ENCODE measurements around the gene PRDM16.

DNA sequence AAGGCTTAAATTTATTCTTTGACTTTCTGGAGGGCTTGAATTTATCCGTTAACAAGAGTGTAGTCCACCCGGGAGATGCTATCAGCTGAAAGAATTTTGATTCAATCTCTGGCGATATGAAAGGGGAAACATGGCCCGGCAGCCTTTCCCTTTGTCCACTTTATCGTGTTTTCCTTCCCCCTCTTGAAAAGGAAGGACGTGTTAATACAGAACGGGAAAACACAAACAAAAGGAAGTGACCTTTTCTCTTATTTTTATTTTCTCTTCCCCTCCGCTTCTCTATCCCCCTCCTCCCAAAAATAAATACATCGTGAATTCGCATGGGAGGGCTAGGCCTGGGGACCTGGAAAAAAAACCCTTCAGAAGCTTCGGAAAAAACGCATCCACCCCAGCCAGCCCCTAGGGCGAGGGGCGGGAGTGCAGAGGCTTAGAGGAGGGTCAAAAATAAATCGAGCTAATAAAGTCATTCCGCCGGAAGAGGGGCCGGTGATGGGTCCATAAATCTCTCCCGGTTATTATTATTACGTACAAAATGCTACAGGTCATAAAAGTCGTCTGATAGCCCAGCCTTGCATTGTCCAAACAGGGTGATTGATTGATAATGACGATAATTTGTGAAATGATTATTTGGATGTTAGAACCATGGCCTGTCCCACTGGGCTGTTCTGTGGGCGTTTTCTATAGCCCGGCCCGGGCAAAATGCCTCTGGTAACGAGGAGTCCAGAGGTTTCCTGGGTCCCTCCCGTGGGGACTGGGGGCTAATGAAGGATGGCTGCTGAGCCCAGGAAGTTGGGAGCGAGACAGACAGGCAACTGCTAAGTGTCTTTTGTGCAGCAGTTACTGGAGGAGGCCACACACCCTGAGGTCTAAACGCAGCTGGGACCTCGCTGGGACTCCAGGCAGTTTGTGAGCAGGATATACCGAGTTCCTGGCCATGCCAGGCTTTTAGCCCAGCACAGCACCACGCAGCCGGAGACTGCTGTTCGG lies 179.4 kb downstream of the PRDM16 start:
- TF ChIP-seq CTCF (optimal IDR thresholded peaks at IDR 0.05 in 1 of 3, IDR thresholded peaks at IDR 0.05 in 1 of 3, conservative IDR thresholded peaks at IDR 0.05 in 1 of 3; ENCODE audit: extremely low read depth in 1 of 3, insufficient read depth in 2 of 3, low read length in 3 of 3) (no peak), EZH2 (IDR thresholded peaks at IDR 0.05; ENCODE audit: low read length) (no peak)
